Gastroesophageal sphincter (tissue), 3 donors: ENCODE data around the gene GAS2L2.

Experiments used
- CTCF ChIP-seq, 4 experiments: fragments of 200-600 bp in 2 of 4; fragments of 450-650 bp in 2 of 4; sonication (generic) in 1 of 4; IDR thresholded peaks; one replicate each; pipeline ENCODE4 v1.5.1; 2017 to 2019; ENCODE audit warnings: antibody characterized with exemption in 4 of 4, mild to moderate bottlenecking in 2 of 4, moderate library complexity in 2 of 4
- EP300 ChIP-seq: sonication (generic); formaldehyde crosslinking; IDR thresholded peaks from one replicate; pipeline ENCODE4 v1.6.1; 2017; ENCODE audit warnings: antibody characterized with exemption, mild to moderate bottlenecking
- POLR2AphosphoS5 ChIP-seq: sonication (generic); formaldehyde crosslinking; IDR thresholded peaks from one replicate; pipeline ENCODE4 v1.6.1; 2017; ENCODE audit warnings: antibody characterized with exemption

GRCh38 chr17:35694906-35695305, 58.1 kb downstream of the GAS2L2 start:
- TF ChIP-seq POLR2AphosphoS5 = no peak
- TF ChIP-seq CTCF (IDR thresholded peaks at IDR 0.05) = no peak
- TF ChIP-seq EP300 = no peak
